HL-60/S4 treated with phorbol 12-myristate 13-acetate at 8.2 ng/mL for 4 days and 3 days (cell line): ENCODE data around the gene PAX8.
"Not testable (repeated sequence)": the region's sequence is repeated elsewhere in the genome, so short reads cannot be mapped to it uniquely, and the experiment has no call there.

ENCODE experiments used
- in situ Hi-C: fragments of 300-500 bp; cut with MboI; formaldehyde crosslinking; loops from 2 replicates; pipeline ENCODE4 v1.15.0; 2022; ENCODE audit warnings: low sequenced_read_pairs

Gene PAX8

DNA sequence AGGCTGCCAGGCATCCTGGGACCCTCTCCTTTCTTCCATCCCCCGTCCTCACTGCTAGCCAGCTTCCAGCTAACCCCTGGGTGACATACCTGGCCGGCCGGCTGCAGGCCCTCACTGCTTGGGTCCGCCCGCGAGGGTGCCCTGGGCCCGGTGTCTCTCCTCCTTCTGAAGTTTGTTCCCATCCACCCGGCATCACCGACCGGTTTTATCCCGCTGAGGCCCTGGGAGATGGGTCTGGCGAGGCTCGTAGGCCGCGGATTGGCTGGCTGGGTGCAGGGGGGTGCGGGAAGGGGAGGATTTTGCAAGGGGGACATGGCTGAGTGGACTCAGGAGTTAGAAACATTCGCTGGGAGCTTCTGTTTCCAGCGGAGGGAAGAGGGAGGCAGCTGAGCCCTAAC lies at the start of gene PAX8:
PAX8 (minus strand) TSS at position 180 of the 398 bp plus-strand sequence. CDS start 527 bp downstream, outside the sequence.
- in situ Hi-C loops, result no loop called here

DNA sequence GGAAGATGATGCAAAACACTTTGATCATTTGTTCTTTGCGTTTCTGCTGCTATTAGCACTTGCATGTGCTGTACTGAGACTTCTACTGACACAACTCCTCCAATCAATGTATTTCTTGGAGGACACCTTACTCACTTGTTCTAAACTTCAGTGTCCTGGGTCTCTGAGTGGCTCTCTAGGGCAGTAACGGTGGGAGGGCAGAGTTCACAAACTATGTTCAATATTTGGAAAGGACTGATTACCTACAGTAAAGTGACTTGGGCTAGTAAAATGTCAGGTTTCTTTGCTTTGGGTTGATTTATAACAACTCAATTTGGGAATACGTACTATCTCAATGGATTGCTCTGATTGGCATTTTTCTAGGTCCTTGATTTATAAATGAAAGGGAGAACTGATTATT lies 49.3 kb upstream of the PAX8 start:
- in situ Hi-C loops, result no loop called here

DNA sequence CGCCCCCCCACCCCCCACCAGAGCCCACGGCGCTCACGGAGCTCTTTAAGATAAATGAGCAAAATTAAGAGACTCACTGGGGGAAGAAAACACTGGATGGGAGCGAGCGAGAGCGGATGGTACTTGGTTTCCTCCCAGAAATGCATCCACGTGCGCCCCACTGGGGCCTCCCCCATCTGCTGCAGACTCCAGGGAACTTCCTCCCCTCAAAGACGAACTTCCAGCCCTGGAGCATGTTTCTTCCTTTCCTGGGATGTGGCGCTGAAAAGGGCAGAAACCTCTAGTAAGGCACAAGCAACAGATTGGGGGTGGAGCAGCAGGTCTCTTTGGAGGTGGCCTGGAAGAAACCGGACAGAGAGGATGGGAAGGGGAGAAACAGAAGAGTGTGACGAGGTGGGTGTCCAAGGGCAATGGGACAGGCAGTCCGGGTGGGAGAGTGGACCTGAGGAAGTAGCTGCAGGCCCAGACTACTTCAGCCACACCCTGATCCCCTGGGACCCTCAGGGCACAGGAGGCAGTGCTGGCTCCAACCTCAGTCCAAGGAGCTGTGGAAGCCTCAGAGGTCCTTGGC lies 46.5 kb upstream of the PAX8 start:
- in situ Hi-C loops, result not testable (repeated sequence)

DNA sequence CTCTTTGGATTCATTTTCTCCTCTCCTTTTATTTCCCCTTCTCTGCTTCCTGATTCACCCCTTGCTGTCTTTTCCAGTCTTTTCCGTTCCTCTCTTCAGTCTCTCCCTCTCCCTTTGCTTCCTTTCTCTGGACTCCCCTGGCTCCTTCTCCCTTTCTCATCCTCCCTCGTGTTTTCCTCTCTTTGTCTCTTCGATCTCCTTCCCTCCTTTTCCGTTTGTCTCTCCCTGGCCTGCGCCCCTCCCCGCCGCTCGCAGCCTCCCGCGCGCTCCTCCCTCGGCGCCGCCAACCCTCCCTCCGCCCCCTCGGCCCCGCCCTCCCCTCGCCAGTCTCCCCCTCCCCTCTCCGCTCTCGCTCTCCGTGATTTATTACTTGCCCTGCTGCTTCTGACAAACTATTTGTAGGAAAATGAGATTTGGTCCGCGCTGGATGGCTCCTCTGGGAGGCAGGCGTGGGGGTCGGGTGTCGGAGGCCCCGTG lies 46.0 kb upstream of the PAX8 start:
- in situ Hi-C loops, result no loop called here

DNA sequence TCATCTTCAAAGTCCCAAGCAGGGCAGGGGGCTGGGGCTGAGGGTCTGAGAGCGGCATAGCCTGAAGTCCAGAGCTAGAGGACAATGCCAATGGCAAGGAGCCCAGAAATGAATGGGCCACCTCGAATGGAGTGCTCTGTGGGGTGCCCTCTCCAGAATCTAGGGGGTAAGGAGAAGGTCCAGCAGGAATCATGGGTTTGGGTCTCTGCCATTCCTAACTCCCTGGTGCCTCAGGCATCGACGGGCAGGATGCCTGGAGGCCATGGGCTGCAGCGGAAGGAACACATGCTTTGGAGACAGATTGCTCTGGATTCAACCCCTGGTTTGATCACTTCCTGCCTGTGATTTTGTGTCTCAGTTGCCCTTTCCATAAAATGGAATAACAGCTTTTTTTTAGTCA lies 44.4 kb upstream of the PAX8 start:
- in situ Hi-C loops, result not testable (repeated sequence)

DNA sequence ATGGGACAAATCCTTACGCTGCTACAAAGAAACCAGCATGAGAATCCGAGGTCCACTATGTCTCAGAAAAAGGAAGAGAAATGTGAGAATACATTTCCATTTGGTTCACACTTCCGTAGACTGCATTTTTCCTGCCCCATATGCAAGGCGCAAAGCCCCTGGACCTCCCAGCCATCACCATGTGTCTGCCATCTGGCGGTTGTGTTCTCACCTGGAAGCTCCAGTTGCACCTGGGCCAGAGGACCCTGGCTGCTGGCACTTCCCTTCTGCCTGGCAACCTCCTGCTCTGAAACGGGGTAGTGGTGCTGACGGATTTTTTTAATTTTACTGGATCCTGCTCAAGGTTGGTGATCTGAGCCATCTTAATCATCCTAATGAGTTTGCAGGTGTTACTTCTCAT lies 41.4 kb upstream of the PAX8 start:
- in situ Hi-C loops, result not testable (repeated sequence)

DNA sequence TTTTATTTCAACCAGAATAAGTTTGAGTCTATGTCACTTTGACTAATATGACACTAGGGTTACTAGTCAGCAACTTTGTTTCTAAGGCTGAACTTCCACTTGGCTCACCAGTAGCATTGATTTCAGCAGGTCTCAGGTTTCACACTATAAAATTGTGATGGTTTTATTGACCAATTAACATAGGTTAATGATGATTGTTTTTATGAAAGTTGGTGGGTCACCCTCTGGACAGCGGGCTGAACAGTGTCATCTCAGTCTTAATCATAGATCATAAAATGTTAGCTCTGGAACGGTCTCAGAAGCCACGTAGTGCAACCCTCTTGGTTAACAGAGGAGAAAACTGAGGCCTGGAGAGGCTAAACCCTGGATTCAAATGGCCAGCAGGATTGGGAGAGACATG lies 40.2 kb upstream of the PAX8 start:
- in situ Hi-C loops, result not testable (repeated sequence)

DNA sequence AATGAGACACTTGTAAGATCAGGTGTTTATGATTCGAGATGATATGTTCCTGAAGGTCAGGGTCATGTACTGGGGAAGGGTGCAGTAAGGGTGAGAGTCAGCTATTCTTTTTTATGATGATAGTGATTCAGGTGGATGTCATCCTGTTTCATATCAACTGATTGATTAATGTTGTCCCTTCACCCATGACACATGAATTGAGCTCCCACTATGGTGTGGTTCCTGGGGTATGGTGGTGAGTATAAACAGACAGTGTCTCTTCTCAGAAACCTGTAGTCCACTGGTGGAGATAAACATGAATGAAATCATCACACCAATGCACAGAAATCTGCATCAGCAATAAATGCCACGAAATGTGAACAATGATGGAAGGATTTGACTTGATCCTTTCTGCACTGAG lies 37.4 kb upstream of the PAX8 start:
- in situ Hi-C loops, result no loop called here

DNA sequence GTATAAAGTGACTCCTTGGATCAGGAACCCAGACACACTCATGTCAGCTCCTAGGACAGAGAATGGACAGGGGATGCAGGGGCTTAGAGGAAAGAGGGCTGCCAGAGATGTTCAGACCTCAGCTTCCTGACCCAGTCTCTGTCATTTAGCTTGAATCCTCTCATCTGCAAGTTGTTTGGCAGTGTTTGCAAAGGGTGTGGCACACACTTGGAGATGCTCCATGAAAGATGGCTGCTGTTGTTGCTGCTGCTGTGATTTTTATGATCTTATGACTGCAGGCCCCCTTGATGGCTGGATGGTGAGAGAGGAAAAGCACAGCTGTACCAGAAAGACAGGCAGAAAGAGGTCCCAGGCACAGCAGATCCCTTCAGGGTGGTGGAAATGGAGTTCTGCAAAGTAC lies 35.9 kb upstream of the PAX8 start:
- in situ Hi-C loops, result not testable (repeated sequence)

DNA sequence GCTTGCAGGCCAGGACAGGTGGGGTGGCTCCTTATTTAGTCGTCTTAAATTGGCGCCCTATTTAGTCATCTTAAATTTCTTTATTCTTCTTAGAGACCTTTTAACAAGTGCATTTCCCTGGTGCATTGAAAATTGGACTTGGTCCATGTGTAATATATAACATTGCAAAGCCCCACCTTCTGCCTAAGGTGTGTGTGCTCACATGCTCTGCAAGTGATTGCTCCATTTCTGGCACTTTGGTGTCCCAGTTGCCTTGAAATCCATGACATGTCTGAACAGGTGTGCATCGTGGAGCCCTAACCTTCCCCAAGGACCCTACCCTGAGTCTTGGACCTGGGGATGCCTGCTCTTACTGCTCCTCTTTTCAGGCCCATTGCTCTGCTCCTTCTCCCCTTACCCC lies 35.5 kb upstream of the PAX8 start:
- in situ Hi-C loops, result not testable (repeated sequence)

DNA sequence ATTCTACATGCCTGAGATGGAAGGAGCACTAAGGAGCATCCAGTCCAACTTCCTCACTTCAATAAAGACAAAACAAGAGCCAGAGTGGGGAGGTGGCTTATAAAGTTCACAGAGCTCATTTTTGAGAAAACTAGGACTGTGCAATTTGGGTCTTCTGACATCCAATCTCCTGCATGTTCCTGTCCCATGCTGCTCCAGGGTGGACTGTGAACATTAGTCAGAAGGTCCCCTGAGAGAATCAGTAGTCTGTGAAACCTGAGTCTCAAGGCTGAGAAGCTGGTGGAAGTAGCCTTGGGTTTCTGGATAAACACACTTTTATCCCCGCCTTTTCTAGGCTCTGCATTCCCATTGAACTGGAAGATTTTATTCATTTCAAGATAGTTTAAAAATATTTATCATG lies 33.1 kb upstream of the PAX8 start:
- in situ Hi-C loops, result not testable (repeated sequence)

DNA sequence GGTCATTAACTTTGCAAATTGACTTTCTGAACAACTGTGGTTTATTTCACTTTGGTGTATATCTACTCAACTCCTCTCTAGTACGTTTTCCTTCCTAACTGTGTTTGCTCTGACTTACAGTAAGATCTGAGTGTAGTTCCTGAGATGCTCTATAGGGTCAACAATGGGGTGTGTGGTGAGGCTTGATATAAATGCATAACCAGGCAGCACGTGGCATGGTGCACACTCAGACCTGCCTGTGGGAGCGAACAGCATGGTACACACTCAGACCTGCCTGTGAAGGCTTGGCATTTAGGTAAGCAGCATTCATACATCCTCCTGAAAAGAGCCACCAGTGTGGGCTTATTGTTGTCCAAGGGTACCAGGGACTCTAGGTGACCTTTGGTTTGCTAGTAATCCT lies 32.5 kb upstream of the PAX8 start:
- in situ Hi-C loops, result not testable (repeated sequence)

DNA sequence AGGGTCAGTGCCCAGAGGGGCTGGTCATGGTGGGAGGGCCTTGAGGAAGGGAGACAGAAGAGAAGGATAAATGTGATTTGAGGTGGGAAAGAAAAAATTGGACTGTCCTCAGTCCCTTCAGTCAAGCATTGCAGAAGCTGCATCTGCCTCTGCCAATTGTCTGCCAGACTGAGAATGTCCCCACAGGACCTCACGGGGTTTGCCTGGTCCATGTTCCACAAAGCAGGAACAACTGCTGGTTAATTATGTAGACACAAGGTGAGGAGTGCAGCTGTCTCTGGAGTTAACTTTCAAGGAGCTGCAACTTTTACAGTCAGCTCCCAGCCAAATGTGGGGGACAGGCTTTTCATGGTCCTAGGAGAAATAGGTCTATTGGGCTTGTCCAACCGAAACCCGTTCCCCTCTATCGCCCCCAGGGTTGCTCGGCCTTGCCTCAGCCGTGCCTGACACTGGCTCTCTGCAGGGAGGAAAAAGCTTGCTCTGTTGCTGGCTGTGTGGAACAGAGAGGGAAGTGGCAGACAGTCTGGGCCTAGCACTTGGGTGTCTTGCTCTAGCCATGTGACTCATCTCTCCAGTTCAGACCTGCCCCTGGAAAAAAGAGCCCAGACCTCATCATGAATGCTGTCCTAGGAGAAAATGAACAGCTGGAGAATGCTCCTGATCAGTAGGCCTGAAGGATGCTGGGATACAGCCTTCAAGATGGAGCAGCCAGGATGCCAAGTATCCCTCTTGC lies 31.1 kb upstream of the PAX8 start:
- in situ Hi-C loops, result no loop called here

DNA sequence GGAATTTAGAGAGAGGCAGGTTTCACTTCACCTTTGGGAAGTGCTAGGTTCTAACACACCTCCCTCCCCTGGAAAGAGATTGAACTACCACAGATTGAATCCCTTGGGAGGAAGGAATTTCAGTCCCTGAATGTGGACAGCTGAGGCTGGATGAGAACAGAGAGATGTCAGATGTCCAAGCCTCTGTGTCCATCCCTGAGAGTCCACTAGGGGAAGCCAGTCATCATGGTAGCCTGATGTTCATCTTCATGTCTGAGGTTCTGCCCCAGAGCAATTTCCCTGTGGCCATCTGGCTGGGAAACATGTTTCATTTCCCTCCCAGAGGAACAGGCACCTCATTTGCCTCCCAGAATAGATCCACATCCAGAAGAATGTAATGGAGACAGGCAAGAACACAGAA lies 30.1 kb upstream of the PAX8 start:
- in situ Hi-C loops, result not testable (repeated sequence)

DNA sequence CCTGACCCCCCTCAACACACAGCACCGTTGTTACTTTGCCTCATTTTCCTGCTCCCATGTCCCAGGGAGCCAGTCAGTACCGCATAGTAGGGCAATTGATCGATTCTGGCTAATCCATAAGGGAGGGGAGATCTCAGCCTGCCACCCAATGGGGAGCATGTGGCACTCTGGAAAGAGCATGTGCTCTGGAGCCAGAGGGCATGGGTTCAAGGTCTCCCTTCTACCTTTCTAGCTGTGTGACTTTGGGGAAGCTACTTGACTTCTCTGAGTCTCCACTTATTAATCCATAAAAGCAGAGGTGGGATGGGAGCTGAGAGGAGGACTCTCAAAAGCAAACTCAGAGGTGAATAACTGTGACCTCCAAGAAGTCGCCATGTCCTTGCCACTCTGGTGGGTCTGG lies 27.5 kb upstream of the PAX8 start:
- in situ Hi-C loops, result not testable (repeated sequence)

DNA sequence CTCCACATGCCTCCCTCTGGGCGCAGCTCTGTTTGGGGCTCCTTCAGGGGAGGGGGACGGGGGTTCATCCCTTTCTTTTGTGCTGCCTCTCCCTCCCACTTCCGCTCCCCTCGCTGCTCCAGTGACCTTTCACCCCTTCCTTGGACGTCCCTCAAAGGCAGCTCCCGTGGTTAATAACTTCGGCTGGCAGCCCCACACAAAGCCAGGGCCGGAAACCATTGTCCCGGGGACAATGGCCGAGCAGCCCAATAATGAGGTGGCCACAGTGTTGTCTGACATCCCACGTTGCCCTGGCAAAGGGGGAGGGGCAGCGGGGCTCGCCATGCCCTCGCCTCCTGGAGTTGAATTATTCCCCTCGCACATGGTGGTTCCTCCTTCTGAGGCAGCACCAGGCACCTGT lies 27.0 kb upstream of the PAX8 start:
- in situ Hi-C loops, result not testable (repeated sequence)

DNA sequence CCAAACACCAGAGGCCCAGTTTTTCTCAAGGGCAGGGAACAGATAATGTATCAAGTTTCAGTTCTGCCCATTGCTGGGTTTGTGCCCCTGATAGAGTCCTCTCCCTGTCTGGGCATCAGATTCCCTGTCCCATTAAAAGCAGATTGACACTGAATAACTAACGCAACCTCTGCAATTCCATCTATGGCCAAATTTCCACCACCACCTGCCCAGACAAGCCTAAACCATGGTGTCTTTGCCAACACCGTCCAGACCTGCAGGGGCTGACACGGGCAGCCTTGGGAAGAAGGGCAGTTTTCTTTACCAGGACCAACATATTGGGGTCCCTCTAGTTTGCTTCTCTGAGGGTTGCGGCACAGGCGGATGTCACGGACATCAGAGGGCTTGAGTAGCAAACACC lies 26.4 kb upstream of the PAX8 start:
- in situ Hi-C loops, result no loop called here

DNA sequence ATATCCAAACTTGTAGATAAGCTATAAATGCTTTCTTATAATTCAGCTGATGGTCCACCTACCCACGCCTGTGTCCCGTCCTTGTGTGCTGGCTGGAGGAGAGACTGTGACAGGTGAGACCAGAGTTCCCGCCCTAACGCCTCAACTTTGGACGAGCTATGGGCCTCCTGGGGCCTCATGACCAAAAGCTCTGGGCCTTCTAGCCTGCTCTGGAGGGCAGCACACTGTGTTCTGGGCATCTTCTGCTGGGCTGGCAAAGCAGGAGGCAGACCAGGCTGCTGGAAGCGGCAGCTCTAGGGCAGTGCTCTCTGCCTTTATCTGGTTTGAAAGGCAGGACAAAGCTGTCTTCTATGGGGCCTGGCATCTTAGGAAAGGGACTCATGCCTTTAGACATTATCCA lies 26.0 kb upstream of the PAX8 start:
- in situ Hi-C loops, result no loop called here

DNA sequence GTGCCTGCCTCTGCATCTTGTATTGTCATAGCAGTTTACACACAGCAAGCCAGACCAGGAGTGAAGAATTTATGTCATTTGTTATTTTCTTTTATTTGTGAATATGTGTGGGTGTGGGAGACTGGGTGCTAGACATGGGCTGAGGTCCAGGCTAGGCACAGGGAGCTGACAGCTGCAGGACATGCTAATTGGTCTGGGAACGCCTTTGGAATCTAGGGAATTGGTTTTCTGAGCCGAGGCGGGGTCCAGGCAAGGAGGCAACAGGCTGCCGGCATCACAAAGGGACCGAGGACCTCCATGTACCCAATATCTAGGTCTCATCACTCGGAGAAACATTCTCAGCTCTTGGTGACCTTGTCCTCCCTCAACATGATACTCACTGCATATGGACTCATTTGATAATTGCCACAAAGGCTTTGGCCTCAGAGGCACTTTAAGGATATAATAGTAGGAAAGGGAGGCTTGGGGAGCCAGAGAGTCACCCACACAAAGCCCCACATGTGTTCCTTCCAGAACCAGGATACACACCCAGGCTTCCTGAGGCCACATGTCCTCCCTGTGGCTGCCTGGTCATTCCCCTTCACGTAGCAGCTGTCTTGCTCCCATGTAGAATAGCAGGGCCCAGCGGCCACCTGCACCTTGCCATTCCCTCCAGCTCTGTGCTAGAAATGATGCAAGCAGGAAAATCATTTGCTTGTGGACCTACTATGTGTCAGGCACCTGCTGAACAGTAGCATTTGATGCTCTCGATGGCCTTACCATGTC lies 23.7 kb upstream of the PAX8 start:
- in situ Hi-C loops, result not testable (repeated sequence)

DNA sequence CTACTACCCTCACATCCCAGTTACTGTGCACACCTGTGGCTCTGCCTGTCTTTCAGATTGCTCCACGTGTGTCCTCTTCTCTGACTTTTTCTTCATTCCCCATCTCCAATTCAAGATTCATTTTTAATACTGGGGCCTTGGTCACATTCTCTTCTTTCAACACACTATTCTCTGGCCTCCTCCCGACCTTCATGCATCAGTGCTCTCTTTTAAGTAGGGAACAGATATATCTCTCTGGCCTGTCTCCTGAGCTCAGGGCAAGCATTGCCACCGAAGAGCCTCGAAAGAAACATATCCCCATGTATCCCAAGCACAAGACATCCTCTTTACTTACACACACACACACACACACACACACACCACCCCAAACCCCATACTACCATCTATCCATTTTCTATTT lies 21.6 kb upstream of the PAX8 start:
- in situ Hi-C loops, result no loop called here

DNA sequence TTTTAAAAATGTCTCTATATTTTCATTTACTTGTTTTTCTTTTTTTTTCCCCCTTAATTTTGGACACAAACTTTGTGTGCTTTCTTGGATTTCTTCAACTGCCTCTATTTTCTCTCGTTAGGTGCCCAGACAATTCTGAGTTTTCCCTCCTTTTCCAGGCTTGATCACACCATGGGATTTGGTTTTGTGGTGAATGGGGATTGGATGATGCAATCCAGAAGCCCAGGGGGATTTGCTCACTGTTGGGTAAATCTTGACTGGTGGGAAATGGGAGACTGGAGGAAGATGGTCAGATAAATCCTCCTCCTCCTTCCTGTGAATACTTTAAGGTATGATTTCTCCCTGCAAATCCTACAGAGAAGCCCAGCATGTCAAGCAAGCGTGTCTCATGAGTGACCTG lies 19.5 kb upstream of the PAX8 start:
- in situ Hi-C loops, result no loop called here

DNA sequence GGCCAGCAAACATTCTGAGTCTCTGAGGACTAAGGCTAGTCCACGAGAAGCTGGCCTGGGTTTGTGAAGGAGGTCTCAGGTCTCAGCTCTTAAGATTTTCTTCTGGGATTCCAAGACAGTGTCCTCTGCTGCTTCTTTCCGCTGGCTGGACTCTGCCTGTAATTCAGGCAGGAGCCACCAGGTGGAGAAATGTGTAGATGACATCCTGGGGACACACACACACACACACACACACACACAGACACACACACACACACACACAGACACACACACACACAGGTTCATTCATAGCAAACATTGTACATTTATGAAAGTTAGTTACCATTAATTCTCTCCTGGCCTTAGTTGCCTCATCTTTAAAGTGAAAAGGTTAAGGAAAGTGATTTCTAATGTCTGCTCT lies 18.9 kb upstream of the PAX8 start:
- in situ Hi-C loops, result not testable (repeated sequence)
